GM19467 (cell line): Measurements from ENCODE around the gene TPCN1.

Experiments
- ATAC-seq: cut with Tn5 transposase; IDR thresholded peaks from one replicate; pipeline ENCODE4 v1.9.1; 2021; ENCODE audit warnings: mild to moderate bottlenecking, moderate library complexity; ENCODE audit not compliant: unreplicated experiment

The TPCN1 gene

DNA sequence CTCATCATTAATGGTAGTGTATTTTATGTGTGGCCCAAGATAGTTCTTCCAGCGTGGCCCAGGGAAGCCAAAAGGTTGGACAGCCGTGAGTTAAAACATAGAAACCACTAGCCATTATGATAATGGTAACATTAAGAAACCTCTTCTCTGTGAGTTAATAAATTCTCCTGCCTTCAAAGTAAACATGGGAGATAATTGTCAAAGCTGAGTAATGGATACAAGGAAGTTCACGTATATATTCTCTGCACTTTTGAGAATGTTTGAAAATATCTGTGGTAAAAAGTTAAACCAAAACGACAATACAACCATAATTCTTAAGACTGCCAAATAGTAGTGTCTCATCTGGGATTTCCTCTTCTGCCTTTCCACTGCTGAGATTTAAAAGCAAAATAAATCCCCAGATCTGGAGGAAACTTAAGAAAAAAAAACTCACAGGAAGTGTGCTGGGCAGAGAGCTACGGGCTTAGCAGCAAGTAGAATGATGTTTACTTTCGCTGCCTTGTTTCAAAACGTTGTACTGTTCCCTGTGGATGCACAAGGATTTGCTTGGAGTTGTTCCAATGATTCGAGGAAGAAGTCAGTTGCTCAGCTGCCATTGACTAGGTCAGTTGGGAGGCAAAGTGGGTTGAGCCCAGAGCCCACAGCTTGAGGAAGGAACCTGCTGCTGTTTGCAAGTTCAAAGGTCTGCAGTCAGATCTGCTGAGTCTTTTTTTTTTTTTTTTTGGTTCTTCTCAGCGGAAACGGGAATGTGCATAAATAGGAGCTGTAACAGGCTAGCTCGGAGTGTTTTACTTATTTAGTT, 1.7 kb downstream of the TPCN1 start:
- ATAC-seq, result no peak

DNA sequence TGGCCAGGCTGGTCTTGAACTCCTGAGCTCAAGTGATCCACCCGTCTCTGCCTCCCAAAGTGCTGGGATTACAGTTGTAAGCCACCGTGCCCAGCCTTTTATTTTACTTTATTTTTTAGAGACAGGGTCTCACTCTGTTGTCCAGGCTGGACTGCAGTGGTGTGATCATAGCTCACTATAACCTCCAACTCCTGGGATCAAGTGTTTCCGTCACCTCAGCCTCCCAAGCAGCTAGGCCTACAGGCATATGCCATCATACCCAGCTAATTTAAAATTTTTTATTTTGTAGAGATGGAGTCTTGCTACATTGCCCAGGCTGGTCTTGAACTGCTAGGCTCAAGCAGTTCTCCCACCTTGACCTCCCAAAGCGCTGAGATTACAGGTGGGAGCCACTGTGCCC, 3.7 kb downstream of the TPCN1 start:
- ATAC-seq, result no peak

DNA sequence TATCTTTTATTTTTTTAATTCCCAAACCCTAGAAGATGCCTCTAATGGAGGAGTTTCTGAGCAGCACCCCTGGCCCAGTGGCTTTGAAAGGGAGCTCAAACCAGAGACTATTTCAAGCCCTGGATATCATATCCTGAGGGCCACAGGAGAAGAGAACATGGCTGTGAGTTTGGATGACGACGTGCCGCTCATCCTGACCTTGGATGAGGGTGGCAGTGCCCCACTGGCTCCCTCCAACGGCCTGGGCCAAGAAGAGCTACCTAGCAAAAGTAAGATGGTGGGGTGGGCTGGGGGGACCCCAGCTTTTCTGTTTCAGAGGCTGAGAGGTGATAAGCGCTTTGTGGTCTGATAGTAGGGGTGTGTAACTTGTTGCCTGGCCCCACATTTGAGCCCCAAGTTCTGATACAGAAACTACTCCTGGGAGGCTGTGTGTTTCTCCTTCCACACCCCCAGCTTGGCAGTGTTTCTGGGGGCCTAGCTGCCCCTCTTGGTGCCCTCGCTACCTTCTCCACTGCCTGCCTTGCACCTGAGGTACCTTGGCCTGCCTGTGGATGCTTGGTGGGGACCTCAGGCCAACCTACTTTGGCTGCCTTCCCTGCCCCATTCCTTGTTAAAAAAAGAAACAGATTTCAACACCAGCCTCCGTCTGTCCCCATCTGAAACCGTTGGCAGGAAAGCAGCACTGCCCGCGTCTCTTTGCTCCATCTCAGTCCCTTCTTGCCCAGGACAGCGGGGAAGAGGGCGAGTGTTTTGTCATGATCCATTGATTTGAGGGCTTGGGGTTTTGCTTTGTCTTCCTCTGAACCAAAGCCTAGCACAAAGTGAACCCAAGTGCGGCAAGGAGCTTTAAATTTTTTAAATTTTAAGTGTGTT, 5.7 kb downstream of the TPCN1 start:
- no peak for ATAC-seq

DNA sequence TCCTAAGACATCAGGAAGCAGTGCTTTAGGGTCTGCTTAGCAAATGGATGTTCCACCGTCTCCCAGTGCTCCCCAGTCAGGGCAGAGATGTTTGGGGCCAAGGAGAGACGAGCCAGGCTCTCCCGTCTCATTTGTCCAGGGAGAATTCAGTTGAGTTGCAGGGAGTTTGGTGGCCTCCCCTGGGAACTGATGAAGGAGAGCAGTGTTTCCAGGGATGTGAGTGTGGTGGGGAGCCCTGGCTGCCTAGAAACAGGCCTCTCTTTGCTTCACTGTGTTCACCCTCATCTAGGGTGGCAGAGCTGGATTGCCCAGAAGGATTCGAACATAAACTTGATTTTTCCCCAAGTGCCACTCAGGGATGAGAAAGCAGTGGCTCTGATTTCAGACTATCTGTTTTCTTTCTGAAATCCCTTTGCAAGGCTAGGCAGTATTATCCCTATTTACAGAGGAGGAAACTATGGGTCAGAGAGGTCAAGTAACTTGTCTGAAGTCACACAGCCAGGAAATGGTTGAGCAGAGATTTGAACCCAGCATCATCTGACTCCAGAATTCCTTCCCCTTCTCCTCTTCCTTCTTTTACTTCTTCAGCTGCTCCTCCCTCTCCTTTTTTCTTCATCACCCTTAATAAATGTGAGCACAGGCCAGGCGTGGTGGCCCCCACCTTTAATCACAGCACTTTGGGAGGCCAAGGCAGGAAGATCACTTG, 6.6 kb downstream of the TPCN1 start:
- ATAC-seq, result no peak

DNA sequence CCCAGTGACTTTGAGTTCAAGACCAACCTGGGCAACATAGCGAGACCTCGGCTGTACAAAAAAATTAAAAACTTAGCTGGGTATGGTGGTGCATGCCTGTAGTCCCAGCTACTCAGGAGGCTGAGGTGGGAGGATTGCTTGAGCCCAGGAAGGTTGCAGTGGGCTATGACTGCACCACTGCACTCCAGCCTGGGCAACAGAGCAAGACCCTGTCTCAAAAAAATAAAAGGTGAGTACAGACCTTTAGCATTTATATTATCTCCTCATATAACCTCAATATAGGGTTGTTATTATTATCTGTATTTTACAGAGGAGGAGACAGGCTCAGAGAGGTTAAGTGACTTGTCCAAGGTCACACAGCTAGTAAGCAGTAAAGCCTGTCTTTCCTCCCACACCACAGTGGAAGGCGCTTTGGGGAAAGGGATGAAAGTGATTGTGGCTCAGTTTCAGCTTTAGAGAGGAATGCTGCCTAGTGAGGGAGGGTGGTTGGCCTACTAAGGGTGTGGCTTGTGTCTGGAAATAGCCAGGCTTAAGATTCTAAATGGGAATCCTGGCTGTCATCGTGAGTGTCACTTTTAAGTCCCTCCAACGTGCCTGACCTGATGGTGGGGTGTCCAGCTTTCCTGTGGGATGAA, 7.2 kb downstream of the TPCN1 start:
- no peak for ATAC-seq

DNA sequence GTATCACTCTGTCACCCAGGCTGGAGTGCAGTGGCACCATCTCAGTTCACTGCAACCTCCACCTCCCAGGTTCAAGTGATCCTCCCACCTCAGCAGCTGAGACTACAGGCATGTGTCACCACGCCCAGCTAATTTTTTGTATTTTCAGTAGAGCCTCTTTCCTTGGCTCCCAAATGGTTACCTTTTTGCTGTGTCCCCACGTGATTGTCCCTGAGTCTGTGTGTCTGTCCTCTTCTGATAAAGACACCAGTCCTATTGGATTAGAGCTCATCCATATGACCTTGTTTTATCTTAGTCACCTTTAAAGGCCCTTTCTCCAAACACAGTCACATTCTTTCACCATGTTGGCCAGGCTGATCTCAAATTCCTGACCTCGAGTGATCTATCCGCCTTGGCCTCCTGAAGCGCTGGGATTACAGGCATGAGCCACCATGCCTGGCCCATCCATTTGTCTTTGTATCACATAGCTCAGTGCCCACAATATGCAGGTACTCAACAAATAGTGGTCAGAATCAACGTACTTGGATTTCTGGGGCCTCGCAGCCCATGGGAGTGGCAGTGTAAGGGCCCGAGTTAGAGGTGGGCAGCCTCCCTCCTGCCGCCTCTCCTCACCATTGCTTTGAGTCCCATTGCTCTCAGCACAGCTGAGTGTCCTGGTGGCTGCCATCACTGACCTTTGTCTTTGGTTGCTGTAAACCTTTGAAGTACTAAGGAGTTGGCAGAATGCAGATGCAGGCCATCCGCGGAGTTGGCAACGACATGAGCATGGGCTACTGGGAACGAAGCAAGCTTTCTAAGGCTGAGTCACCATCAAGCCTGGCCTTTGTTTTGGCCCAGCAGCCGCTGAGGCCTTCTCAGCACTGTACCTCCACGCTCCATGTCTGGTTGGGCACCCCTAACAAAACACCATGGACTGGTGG, 9.3 kb downstream of the TPCN1 start:
- no peak for ATAC-seq

DNA sequence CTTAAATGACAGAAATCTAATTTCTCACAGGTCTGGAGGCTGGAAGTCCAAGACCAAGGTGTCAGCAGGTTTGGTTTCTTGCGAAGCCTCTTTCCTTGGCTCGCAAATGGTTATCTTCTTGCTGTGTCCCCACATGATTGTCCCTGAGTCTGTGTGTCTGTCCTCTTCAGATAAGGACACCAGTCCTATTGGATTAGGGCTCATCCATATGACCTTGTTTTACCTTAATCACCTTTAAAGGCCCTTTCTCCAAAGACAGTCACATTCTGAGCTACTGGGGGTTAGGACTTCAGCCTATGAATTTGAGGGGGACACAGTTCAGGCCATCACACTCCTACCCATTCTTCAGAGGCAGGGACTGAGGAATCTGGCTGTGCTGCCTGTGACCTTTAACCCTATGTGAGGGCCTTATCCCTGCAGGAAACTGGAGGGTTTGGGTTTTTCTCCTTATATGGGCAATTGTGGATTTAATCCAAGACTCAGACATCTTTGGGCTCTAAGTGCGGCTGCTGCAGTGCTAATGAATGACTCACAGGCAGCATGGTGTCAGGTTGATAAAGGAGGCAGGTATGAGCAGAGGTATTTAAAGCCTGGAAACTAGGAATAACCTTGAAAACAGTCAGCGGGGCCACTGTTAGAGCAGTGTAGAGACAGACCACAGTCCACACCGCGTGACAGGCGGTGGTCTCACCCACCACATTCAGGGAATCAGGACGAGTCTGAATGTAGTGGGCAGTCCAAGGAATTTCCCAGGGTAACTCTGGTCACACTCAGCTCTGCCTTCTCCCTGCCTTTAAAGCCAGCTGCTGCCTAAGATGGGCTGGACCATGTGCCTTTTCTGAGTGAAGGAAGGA, 10.2 kb downstream of the TPCN1 start:
- no peak for ATAC-seq

DNA sequence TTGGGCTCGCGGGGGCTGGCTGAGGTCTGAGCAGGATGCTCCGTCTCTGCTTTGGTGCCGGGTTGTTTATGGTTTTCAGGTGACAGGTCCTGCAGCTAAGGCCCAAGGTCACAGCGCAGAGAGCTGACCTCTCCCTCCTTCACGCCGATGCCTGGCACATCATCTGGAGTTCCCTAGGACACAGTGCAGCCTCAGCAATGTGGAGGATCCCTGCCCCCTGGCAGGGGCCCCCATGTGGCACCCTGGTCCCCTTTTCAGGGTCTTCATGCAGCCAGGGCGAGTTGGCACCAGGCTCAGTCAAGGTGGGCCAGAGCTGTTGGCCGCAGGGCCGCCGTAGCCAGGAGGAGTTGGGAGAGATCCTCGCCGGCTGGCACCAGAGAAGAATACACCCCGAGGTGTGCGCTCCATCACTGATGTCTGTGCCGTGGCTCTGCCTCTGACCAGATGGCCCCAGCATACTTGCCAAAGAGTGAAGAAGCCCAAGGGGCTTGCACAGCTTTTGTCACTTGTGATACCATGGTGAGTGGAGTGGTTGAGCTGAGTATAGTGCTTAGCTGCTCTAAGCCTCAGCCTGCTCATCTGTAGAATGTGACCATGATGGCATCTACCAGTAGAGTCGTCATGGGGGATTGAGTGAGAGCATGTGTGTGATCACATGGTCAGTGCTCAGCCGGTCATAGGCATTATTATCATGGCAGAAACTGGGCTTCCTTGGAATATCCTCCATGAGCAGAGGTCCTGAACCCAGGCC, 11.0 kb downstream of the TPCN1 start:
- no peak for ATAC-seq

DNA sequence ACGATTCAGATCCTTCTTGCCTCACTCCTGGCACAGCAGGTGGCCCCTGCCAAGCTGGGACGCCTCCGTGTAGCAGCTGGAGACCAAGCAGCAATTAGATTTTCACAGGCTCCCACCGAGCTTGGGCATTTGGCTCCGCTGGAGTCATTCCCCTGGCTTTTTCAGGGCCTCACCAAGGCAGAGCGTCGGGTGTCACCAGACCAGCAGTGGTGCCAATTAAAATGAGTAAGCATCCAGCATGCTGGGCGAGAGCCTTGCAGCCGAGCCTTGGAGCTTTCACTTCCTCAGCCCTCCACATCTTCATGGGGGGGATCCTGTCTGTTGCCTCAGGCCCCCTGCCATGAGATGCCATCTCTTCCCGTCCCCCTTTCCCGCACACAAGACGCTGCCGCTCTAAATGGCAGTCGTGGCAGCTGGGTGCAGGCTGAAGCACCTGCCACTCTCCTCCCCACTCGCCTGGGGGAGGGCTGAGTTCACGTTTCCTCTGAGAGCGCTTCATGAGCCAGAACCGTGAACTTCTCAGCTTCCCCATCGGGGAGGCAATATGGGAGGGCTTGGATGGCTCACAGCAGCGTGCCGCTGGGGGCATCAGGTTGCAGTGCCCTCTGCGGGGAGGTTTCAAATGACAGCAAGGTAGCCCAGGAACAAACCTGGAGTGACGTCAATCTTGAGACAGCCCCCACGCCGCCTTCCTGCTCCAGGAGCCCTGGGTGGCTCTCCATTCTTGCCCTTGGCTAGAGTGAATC, 11.7 kb downstream of the TPCN1 start:
- peak; percentile 54 for ATAC-seq

DNA sequence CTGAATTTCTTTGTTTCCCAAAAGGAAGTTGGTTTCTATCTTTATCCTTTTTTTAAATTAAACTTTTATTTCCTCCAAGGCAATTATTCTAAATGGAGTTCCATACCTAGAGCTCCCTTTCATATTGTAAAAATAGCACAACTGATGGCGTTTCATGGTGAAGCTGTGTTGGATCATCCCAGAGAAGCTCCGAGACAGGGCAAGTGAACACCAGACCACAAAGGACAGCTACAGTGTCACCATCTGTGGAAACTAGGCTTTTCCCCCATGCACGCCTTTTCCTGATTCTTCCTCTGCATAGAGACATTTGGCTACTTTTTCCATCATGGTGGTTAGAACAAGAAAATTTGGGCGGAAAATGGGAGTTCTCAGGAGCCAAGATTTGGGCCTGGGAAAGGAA, 12.7 kb downstream of the TPCN1 start:
- ATAC-seq, result no peak

DNA sequence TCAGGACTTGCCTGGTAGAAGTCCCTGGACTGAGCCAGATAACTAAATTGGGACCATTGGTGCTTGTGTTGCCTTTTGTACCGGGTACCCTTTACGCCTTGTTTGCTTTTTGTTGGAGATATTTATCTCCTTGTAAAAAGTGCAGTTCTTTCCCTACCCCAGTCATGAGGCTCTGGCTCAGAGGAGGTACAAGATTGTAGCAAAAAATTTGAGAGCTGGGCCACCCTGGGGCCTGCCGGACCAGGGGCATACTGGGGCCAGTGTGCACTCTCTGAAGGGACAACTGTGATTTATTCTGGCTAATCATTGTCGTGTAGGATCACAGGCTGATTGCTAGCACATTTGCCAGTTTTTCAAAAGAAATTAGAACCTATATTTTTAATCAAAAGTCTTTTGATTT, 13.2 kb downstream of the TPCN1 start:
- ATAC-seq, result no peak

DNA sequence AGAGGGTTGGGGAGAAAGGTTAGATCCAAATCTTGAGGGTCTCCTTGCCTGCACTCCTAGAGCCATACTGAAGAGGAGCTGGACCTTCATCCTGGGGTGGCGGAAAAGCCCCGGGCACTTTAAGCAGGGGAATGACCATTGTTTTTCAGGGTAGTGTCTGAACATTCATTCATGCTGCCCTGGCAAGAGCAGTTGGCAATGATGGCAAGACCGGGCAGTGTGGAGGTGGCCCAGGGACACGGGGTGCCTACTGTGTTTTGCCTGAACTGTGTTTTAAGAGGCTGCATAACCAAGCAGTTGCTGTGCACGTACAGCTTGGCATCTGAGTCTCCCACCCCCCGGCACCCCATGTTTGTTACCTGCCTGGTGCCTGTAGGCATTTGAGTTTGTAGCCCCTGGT, 14.7 kb downstream of the TPCN1 start:
- ATAC-seq, result no peak

DNA sequence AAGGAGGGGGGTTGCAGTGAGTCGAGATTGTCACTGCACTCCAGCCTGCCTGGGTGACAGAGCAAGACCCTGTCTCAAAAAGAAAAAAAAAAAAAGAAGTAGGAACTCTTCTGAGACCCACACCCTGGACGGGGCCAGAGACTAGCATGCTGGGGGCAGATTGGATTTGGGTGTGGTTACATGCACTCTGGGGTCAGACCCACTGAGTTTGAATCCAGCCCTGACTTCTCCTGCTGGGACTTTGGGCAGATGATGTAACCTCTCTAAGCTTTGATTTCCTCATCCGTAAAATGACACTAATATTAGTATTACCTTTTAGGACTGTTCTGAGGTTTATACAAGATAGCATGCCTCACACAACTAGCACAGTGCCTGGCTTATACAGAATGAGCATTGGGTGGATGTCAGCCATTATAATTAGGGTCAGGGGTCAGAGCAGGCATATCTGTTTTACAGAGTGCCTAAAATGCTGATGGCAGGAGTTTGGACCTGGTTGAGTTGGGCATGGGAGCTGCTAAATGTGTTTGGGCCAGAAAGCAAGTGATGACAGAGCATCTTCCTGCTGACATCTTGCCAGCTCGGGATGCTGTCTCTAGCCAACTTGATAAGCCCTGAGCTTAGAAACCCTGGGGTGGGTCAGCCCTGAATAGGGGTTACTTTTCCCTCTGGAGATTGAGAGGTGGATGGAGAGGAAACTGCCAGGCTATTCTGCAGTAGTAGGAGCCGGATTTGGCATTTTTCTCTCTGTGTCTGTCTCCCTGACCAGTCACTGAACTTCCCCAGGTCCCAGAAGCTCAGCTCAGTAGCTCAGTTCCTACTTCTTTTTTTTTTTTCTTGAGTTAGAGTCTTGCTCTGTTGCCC, 15.5 kb downstream of the TPCN1 start:
- ATAC-seq, result no peak

DNA sequence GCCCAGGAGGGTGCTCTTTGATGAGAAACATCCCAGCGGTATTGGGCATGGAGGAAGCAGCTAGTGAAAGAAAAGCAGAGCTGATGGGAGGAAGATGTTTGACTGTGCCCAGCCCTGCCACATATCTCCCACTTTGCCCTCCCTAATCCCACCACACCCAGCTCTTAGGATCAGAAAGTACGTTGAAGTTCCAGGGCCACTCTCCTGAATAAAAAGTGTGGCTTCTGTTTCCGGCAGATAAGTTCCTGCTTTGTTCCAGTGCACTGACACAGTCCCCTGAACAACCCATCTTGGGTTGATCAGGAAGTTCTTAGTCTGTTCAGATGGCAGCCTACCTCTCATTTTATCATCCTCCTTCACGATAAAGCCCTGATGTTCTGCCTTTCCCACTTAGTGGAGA, 16.5 kb downstream of the TPCN1 start:
- no peak for ATAC-seq

DNA sequence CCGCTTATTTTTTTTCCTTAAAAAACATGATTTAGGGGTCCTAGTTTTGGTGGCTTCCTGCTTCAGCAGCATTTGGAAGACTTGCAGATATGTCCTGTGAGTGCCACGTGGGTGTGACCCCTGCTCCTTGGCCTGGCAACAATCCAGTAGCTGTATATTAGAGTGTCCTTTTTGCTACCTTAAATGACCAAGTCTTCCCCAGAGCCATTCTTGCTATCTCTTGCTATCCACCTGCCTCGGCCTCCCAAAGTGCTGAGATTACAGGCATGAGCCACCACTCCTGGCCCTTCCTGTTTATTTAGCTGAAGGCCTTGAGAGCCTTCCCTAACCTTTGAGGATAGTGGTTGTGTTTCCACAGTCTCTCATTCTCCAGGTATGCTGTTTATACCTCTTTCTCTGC, 17.0 kb downstream of the TPCN1 start:
- no peak for ATAC-seq

DNA sequence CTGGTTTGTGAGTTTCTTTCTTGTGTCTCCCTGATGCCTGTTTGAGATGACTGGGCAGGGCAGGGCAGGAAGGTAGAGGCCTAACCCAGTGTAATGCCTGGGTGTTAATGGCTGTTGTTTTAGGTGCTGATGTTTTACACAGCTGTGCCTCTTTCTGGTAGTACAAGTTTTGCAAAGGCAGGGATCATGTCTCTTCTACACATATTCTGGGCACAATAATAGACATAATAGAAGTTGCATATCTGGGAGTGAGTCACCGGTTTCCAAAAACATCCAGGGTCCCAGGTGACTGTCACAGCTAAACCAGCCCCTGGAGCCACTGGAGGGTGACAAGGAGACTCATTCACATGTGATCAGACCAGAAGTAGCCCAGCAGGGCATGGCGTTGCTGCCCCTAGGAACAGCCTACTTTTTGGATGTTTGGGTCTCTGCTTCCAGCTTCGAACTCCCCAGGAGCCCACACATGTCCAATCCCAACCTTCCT, 18.1 kb downstream of the TPCN1 start:
- no peak for ATAC-seq
